Measurements from ENCODE around the gene ZFP36L1.

ZFP36L1 gene

GRCh38 chr14:68762953-68763764, 29.7 kb downstream of the ZFP36L1 start:
- Histone ChIP-seq H3K4me3 (ENCODE audit: low read length in 2 of 2) (no peak overlapping the region), H3K9ac (ENCODE audit: low read depth in 1 of 2, low read length in 2 of 2) (no peak overlapping the region), H3K36me3 (ENCODE audit: control insufficient read depth in 2 of 2, insufficient read depth in 2 of 2, low read length in 2 of 2) (no peaks in the 10 kb centered on the region), H3K4me1 (ENCODE audit: control insufficient read depth in 2 of 2, insufficient read depth in 2 of 2, low read length in 2 of 2) (peaks cover 0 to 3% of the 10 kb centered on the region in 2 donors), H3K27me3 (ENCODE audit: control insufficient read depth in 2 of 2, insufficient read depth in 2 of 2, low read length in 2 of 2) (no peaks in the 10 kb centered on the region), H3K27ac (ENCODE audit: low read depth in 2 of 2, low read length in 2 of 2) (no peak overlapping the region), H3K9me3 (ENCODE audit: control insufficient read depth in 2 of 2, low read length in 2 of 2) (no peaks in the 10 kb centered on the region)

GRCh38 chr14:68761391-68761790, 31.5 kb downstream of the ZFP36L1 start:
- H3K9me3 ChIP-seq (ENCODE audit: control insufficient read depth in 2 of 2, low read length in 2 of 2), result no peaks in the 10 kb centered on the region
- H3K4me1 ChIP-seq (ENCODE audit: control insufficient read depth in 2 of 2, insufficient read depth in 2 of 2, low read length in 2 of 2), result peaks cover 0 to 3% of the 10 kb centered on the region in 2 donors
- H3K36me3 ChIP-seq (ENCODE audit: control insufficient read depth in 2 of 2, insufficient read depth in 2 of 2, low read length in 2 of 2), result no peaks in the 10 kb centered on the region
- H3K9ac ChIP-seq (ENCODE audit: low read depth in 1 of 2, low read length in 2 of 2), result no peak overlapping the region
- no peaks in the 10 kb centered on the region for H3K27me3 ChIP-seq (ENCODE audit: control insufficient read depth in 2 of 2, insufficient read depth in 2 of 2, low read length in 2 of 2)
- no peak overlapping the region for H3K27ac ChIP-seq (ENCODE audit: low read depth in 2 of 2, low read length in 2 of 2)
- no peak overlapping the region for H3K4me3 ChIP-seq (ENCODE audit: low read length in 2 of 2)

- Histone ChIP-seq H3K4me1 (ENCODE audit: control insufficient read depth in 2 of 2, insufficient read depth in 2 of 2, low read length in 2 of 2) (peaks cover 0 to 3% of the 10 kb centered on the region in 2 donors), H3K9me3 (ENCODE audit: control insufficient read depth in 2 of 2, low read length in 2 of 2) (no peaks in the 10 kb centered on the region), H3K9ac (ENCODE audit: low read depth in 1 of 2, low read length in 2 of 2) (no peak overlapping the region), H3K4me3 (ENCODE audit: low read length in 2 of 2) (no peak overlapping the region), H3K27me3 (ENCODE audit: control insufficient read depth in 2 of 2, insufficient read depth in 2 of 2, low read length in 2 of 2) (no peaks in the 10 kb centered on the region), H3K27ac (ENCODE audit: low read depth in 2 of 2, low read length in 2 of 2) (no peak overlapping the region), H3K36me3 (ENCODE audit: control insufficient read depth in 2 of 2, insufficient read depth in 2 of 2, low read length in 2 of 2) (no peaks in the 10 kb centered on the region)
Observed at GRCh38 chr14:68760761-68761160, 32.1 kb downstream of the ZFP36L1 start.

DNA sequence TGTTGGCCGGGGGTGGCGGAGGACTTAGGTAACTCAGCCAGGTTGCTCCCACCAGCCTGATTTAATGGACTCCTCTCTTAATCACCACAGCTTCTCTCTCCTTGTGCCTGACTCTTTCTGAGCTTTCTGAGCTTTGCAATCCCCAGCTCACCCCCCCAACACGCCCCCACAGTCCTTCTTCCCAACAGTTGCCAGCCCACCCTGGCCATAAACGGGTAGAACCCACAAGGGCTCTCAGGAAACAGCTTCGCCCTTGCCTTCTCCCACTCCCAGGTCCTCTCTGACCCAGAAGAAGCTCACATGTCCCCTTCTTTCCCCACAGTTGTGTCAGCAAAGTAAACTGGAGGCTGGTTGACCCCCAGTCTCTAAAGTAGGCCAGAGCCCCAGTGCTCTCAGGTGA, 32.9 kb downstream of the ZFP36L1 start:
- Histone ChIP-seq H3K36me3 (ENCODE audit: control insufficient read depth in 2 of 2, insufficient read depth in 2 of 2, low read length in 2 of 2) (no peaks in the 10 kb centered on the region), H3K9me3 (ENCODE audit: control insufficient read depth in 2 of 2, low read length in 2 of 2) (no peaks in the 10 kb centered on the region), H3K9ac (ENCODE audit: low read depth in 1 of 2, low read length in 2 of 2) (no peak overlapping the region), H3K27ac (ENCODE audit: low read depth in 2 of 2, low read length in 2 of 2) (no peak overlapping the region), H3K27me3 (ENCODE audit: control insufficient read depth in 2 of 2, insufficient read depth in 2 of 2, low read length in 2 of 2) (no peaks in the 10 kb centered on the region), H3K4me3 (ENCODE audit: low read length in 2 of 2) (no peak overlapping the region), H3K4me1 (ENCODE audit: control insufficient read depth in 2 of 2, insufficient read depth in 2 of 2, low read length in 2 of 2) (peaks cover 0 to 3% of the 10 kb centered on the region in 2 donors)

DNA sequence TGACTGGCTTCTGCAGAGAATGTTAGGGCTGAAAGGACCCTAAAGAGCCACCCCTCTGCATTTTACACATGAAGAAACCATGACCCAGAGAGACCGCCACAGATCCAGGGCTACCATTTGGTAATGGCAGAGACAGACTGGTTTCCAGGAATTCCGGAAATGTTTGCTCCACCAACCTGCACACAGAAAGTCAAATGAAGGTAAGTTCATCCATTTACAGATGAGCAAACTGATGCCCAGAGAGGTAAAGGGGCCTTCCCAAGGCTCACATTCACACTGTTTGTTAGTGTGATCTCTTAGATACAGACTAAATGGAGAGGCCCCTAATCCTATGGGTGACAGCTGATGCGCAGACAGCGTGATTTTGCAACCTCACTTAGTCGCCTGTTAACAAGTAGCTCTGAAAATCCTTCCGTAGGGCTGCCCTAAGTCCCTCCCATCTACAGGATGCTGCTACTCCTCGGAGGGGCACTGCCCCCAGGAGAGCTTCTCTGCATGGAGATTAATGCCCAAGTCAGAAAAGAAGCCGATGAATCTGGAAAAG, 33.8 kb downstream of the ZFP36L1 start:
- Histone ChIP-seq H3K4me1 (ENCODE audit: control insufficient read depth in 2 of 2, insufficient read depth in 2 of 2, low read length in 2 of 2) (peaks cover 0 to 3% of the 10 kb centered on the region in 2 donors), H3K4me3 (ENCODE audit: low read length in 2 of 2) (no peak overlapping the region), H3K27ac (ENCODE audit: low read depth in 2 of 2, low read length in 2 of 2) (no peak overlapping the region), H3K36me3 (ENCODE audit: control insufficient read depth in 2 of 2, insufficient read depth in 2 of 2, low read length in 2 of 2) (no peaks in the 10 kb centered on the region), H3K9ac (ENCODE audit: low read depth in 1 of 2, low read length in 2 of 2) (no peak overlapping the region), H3K27me3 (ENCODE audit: control insufficient read depth in 2 of 2, insufficient read depth in 2 of 2, low read length in 2 of 2) (no peaks in the 10 kb centered on the region), H3K9me3 (ENCODE audit: control insufficient read depth in 2 of 2, low read length in 2 of 2) (no peaks in the 10 kb centered on the region)

- Histone ChIP-seq H3K4me3 (ENCODE audit: low read length in 2 of 2) (no peak overlapping the region), H3K4me1 (ENCODE audit: control insufficient read depth in 2 of 2, insufficient read depth in 2 of 2, low read length in 2 of 2) (peaks cover 0 to 3% of the 10 kb centered on the region in 2 donors), H3K9me3 (ENCODE audit: control insufficient read depth in 2 of 2, low read length in 2 of 2) (no peaks in the 10 kb centered on the region), H3K36me3 (ENCODE audit: control insufficient read depth in 2 of 2, insufficient read depth in 2 of 2, low read length in 2 of 2) (no peaks in the 10 kb centered on the region), H3K27me3 (ENCODE audit: control insufficient read depth in 2 of 2, insufficient read depth in 2 of 2, low read length in 2 of 2) (no peaks in the 10 kb centered on the region), H3K9ac (ENCODE audit: low read depth in 1 of 2, low read length in 2 of 2) (no peak overlapping the region), H3K27ac (ENCODE audit: low read depth in 2 of 2, low read length in 2 of 2) (no peak overlapping the region)
Observed at GRCh38 chr14:68758301-68758700, 34.6 kb downstream of the ZFP36L1 start.

DNA sequence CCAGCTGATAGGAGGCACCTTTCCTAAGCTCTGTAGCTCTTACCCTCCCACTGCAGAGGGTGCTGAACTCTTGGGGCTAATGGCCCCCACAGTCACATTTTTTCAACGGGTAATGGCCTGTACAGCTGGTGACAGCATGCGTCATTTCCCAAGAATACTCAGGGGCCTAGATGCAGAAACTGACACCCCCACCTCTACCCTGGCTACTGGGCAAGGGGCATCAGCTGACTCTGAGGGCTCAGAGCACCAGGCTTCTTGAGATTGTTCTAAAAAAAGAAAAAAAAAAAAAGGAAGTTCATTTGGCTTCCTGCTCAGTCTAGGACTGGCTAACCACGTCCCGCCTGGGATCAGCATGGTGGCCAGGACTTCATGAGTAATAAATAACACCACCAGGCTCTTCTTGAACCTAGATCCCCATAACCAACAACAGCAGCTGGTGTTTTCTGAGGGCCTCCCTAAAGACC, 35.2 kb downstream of the ZFP36L1 start:
- no peak overlapping the region for H3K9ac ChIP-seq (ENCODE audit: low read depth in 1 of 2, low read length in 2 of 2)
- H3K27ac ChIP-seq (ENCODE audit: low read depth in 2 of 2, low read length in 2 of 2), result no peak overlapping the region
- no peak overlapping the region for H3K4me3 ChIP-seq (ENCODE audit: low read length in 2 of 2)
- H3K36me3 ChIP-seq (ENCODE audit: control insufficient read depth in 2 of 2, insufficient read depth in 2 of 2, low read length in 2 of 2), result no peaks in the 10 kb centered on the region
- H3K4me1 ChIP-seq (ENCODE audit: control insufficient read depth in 2 of 2, insufficient read depth in 2 of 2, low read length in 2 of 2), result peaks cover 0 to 3% of the 10 kb centered on the region in 2 donors
- no peaks in the 10 kb centered on the region for H3K9me3 ChIP-seq (ENCODE audit: control insufficient read depth in 2 of 2, low read length in 2 of 2)
- H3K27me3 ChIP-seq (ENCODE audit: control insufficient read depth in 2 of 2, insufficient read depth in 2 of 2, low read length in 2 of 2), result no peaks in the 10 kb centered on the region

- Histone ChIP-seq H3K4me1 (ENCODE audit: control insufficient read depth in 2 of 2, insufficient read depth in 2 of 2, low read length in 2 of 2) (peaks cover 0 to 3% of the 10 kb centered on the region in 2 donors), H3K9ac (ENCODE audit: low read depth in 1 of 2, low read length in 2 of 2) (no peak overlapping the region)
Observed at GRCh38 chr14:68756734-68757133, 36.1 kb downstream of the ZFP36L1 start.

DNA sequence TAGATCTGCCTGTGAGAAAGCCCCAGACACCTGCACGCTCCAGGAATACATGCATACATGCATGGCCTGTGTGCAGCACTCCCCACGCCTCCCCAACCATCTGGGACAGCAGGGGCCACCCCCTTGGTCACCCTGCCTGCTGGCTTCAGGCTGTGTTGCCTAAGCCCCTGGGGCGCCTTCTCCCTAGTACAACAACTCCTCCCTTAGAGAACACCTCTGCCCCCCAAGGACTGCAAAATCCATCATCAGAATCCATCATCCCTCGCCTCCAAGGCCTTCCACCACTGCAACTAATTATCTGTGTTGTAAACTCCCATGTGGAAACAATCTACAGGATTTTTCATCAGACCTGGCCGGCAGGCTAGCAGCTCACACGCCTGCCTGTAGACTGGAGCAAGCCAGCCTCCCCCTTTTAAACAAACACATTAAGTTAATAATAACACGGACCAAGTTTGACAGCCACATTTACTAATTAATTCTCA, 36.8 kb downstream of the ZFP36L1 start:
- Histone ChIP-seq H3K9me3 (ENCODE audit: control insufficient read depth in 2 of 2, low read length in 2 of 2) (no peaks in the 10 kb centered on the region), H3K4me3 (ENCODE audit: low read length in 2 of 2) (no peak overlapping the region), H3K4me1 (ENCODE audit: control insufficient read depth in 2 of 2, insufficient read depth in 2 of 2, low read length in 2 of 2) (peaks cover 0 to 3% of the 10 kb centered on the region in 2 donors), H3K27ac (ENCODE audit: low read depth in 2 of 2, low read length in 2 of 2) (no peak overlapping the region), H3K27me3 (ENCODE audit: control insufficient read depth in 2 of 2, insufficient read depth in 2 of 2, low read length in 2 of 2) (no peaks in the 10 kb centered on the region), H3K36me3 (ENCODE audit: control insufficient read depth in 2 of 2, insufficient read depth in 2 of 2, low read length in 2 of 2) (no peaks in the 10 kb centered on the region), H3K9ac (ENCODE audit: low read depth in 1 of 2, low read length in 2 of 2) (peak overlapping the region in 1 of 2 donors; percentile 14)

More at GRCh38 chr14:68756734-68757133, 36.1 kb downstream of the ZFP36L1 start:
- Histone ChIP-seq H3K9me3 (ENCODE audit: control insufficient read depth in 2 of 2, low read length in 2 of 2) (no peaks in the 10 kb centered on the region), H3K27ac (ENCODE audit: low read depth in 2 of 2, low read length in 2 of 2) (no peak overlapping the region), H3K27me3 (ENCODE audit: control insufficient read depth in 2 of 2, insufficient read depth in 2 of 2, low read length in 2 of 2) (no peaks in the 10 kb centered on the region), H3K4me3 (ENCODE audit: low read length in 2 of 2) (no peak overlapping the region), H3K36me3 (ENCODE audit: control insufficient read depth in 2 of 2, insufficient read depth in 2 of 2, low read length in 2 of 2) (no peaks in the 10 kb centered on the region)

DNA sequence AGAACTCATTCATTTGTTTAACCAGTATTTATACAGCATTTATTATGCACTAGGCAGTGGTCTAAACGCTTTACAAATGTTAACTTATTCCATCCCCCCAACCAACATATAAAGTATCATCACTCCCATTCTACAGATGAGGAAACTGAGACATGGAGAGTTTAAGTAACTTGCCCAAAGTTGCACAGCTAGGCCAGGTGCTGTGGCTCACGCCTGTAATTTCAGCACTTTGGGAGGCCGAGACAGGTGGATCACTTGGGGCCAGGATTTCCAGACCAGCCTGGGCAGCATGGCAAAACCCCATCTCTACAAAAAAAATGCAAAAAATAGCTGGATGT, 37.9 kb downstream of the ZFP36L1 start:
- no peaks in the 10 kb centered on the region for H3K27me3 ChIP-seq (ENCODE audit: control insufficient read depth in 2 of 2, insufficient read depth in 2 of 2, low read length in 2 of 2)
- no peaks in the 10 kb centered on the region for H3K36me3 ChIP-seq (ENCODE audit: control insufficient read depth in 2 of 2, insufficient read depth in 2 of 2, low read length in 2 of 2)
- no peak overlapping the region for H3K4me3 ChIP-seq (ENCODE audit: low read length in 2 of 2)
- peaks cover 0 to 3% of the 10 kb centered on the region in 2 donors for H3K4me1 ChIP-seq (ENCODE audit: control insufficient read depth in 2 of 2, insufficient read depth in 2 of 2, low read length in 2 of 2)
- no peaks in the 10 kb centered on the region for H3K9me3 ChIP-seq (ENCODE audit: control insufficient read depth in 2 of 2, low read length in 2 of 2)
- H3K27ac ChIP-seq (ENCODE audit: low read depth in 2 of 2, low read length in 2 of 2), result no peak overlapping the region
- H3K9ac ChIP-seq (ENCODE audit: low read depth in 1 of 2, low read length in 2 of 2), result no peak overlapping the region

Data from mucosa of rectum (tissue), 2 donors.